RWPE1 (cell line): Measurements from ENCODE around the gene DOCK8.

ENCODE experiments used
- CTCF ChIA-PET: fragments of 350-600 bp; sonication (Branson Sonifier 250); formaldehyde crosslinking; extraction: SDS; loops from one replicate; lab custom pipeline; 2021; lab: Yijun Ruan, JAX
- POLR2A ChIA-PET: fragments of 400-600 bp; formaldehyde crosslinking; extraction: SDS; loops from one replicate; lab custom pipeline; 2020; ENCODE audit warnings: antibody characterized with exemption; ENCODE audit not compliant: low non-redundant PET; lab: Yijun Ruan, JAX
- DNase-seq: peaks from one replicate; pipeline ENCODE4 v3.0.0; 2012; ENCODE audit warnings: low spot score
- H3K27ac ChIP-seq: fragments of 450-650 bp; 2 replicates; pipeline ENCODE4 v1.5.1; 2017
- TF ChIP-seq, protein P1 (sequence below): fragments of 450-650 bp; conservative IDR thresholded peaks from 2 replicates; pipeline ENCODE4 v1.5.1; 2017; ENCODE audit warnings: low read depth, mild to moderate bottlenecking

The DOCK8 gene

DNA sequence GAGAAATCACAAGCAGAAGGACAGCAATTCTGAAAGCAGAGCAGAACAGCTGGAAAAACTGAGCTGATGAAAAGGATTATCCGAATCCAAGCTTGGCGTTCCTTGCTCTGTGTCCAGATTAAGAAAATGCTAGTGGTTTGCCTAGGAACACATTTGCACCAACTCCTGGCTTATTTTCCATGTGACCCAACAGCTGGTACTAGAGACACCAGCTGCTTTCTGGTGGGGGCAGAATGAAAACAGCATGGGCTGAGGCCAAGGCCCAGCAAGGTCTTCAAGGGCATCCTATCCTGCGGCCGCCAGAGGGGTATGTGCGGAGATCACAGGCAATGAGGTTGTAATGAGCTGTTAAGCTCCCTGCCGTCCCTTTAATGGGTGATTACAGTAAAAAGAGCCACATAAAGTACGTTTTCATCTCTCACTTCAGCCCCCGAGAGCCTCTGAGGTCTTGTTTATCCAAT, 131.5 kb downstream of the DOCK8 start:
- CTCF ChIA-PET = interaction anchor here (0.7 kb wide), 1 partner anchor 415 kb away, joined by 4 read pairs; no protein-coding TSS in a partner anchor
- TF ChIP-seq, protein P1, sequence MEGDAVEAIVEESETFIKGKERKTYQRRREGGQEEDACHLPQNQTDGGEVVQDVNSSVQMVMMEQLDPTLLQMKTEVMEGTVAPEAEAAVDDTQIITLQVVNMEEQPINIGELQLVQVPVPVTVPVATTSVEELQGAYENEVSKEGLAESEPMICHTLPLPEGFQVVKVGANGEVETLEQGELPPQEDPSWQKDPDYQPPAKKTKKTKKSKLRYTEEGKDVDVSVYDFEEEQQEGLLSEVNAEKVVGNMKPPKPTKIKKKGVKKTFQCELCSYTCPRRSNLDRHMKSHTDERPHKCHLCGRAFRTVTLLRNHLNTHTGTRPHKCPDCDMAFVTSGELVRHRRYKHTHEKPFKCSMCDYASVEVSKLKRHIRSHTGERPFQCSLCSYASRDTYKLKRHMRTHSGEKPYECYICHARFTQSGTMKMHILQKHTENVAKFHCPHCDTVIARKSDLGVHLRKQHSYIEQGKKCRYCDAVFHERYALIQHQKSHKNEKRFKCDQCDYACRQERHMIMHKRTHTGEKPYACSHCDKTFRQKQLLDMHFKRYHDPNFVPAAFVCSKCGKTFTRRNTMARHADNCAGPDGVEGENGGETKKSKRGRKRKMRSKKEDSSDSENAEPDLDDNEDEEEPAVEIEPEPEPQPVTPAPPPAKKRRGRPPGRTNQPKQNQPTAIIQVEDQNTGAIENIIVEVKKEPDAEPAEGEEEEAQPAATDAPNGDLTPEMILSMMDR = no peak
- H3K27ac ChIP-seq = no peak overlapping the region
- POLR2A ChIA-PET = no interaction called here
- no peak for DNase-seq

DNA sequence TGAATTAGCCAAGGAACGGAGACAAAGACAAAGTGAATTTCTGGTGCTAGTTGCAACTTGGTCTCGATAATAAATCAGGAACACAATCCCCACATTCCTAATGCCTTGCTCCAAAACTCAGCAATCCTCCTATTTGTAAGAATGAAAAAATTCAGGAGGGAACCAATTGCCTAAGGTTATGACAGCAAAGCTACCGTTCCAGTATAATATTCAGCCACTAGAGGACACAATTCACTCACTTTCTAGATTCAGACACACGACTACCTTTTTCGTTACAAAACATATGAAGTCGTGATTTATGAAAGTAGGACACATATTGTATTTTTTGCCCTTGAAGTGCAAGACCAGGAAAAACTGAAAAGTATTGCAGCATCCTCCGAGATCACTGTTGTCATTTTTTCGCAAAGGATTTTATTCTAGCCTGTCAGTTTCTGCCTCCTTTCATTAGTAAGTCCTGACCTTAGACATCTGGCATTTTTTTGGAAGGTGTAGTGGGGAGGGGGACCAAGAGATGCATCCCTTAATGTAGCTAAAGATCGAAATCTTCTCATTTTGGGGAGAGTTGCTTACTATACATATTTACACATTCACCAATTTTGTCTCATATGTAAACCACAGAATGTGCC, 133.1 kb downstream of the DOCK8 start:
- DNase-seq = peak; percentile 26
- ChIA-PET POLR2A (no interaction called here), CTCF (interaction anchor here (0.5 to 0.7 kb wide), 2 partner anchors 133 to 259 kb away, joined by 3 to 4 read pairs; partner anchors contain the start of gene DOCK8)
- TF ChIP-seq, protein P1 = peak; percentile 93
- no peak overlapping the region for H3K27ac ChIP-seq

DNA sequence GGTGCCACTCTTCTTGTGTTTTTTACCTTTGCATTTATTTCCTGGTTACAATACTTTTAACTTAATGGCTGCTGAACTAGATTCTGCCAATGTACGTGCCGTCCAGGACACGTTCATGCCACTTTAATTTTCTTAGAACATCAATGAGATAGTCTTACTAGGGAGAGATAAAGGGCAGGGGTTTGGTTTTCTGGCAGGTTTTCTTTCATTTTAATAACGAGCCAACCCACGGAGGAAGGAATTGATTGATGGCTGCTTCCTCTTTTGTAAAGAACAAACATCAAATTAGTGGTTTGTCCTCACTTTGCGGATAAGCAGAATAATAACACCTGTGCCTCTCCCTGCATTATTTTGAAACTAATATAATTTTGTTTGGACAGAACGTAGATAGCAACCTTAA, 135.7 kb downstream of the DOCK8 start:
- CTCF ChIA-PET = no interaction called here
- POLR2A ChIA-PET = no interaction called here
- DNase-seq = no peak
- TF ChIP-seq, protein P1 = no peak
- H3K27ac ChIP-seq = no peak overlapping the region

DNA sequence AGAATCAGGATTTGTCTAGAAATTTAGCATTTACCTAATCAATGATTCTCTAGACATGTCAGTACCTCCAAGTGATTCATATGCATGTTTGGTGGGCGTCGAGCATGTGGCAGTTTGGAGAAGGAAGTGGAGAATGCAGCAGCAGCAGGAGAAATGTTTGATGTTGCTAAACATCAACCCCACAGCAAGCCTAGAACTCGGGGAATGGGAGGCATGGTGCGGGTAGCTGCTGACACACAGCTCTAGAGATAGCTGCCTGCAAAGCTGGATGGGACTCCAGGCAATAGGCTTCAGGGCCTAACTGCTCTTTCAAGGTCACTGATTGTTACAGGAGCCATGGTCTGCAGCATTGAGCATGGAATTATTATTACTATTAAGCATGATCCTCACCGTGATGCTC, 137.3 kb downstream of the DOCK8 start:
- CTCF ChIA-PET = no interaction called here

DNA sequence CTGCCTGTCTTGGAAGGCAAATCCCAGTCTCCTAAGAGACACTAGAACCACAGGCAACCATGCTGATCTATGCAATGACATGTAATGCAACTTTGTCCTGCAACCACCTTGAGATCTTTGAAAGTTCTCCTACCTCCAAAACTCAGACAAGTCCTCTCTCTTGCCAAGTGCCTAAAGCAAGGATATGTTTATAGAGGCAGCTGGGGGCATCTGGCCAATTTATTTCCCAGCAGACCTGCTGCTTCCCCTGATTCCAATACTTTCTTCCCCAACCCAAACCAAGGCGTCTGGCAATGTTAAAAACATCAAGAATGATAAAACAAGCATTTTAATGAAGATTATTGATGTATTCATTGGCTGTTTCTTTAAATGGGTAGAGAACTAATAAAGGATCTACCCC, 138.4 kb downstream of the DOCK8 start:
- TF ChIP-seq, protein P1 = no peak
- POLR2A ChIA-PET = no interaction called here
- no peak for DNase-seq
- no peak overlapping the region for H3K27ac ChIP-seq
- CTCF ChIA-PET = no interaction called here

More for the DNA sequence above, 137.3 kb downstream of the DOCK8 start:
- TF ChIP-seq, protein P1 = no peak
- POLR2A ChIA-PET = no interaction called here
- no peak overlapping the region for H3K27ac ChIP-seq
- DNase-seq = no peak

DNA sequence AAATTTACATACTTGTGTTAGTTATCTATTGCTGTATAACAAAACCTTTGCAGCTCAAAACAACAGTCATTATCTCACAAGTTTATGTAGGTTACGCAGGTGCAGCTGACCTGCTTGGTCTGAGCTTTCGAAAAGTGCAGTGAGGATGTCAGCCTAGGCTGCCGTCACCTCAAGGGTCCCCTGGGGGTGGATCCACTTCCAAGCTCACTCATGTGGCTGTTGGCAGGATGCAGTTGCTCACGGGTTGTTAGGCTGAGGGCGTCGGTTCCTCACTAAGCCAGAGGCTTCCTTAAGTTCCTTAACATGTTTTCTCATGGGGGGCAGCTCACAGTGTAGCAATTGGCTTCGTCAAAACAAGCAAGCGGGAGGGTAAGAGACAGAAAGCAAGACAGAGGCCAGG, 139.8 kb downstream of the DOCK8 start:
- ChIA-PET POLR2A (no interaction called here), CTCF (no interaction called here)
- H3K27ac ChIP-seq = no peak overlapping the region
- TF ChIP-seq, protein P1 = no peak
- DNase-seq = no peak
